K562 (cell line): ENCODE results near the gene C22orf31. TPM values are rescaled to one million over a fixed set of nuclear protein-coding genes. Genes with fewer than 3 reads are reported as not detected.

Experiments
- ATAC-seq: fragments of 200-7000 bp; cut with Tn5 transposase; 3 replicates; pipeline ENCODE4 v1.9.1; 2020; ENCODE audit warnings: moderate library complexity
- BruUV-seq: library from RNA; stranded (reverse); fragments of 400-500 nt; replicated peaks from 2 replicates; lab custom pipeline; 2021; lab: Mats Ljungman, UMichigan
- CTCF ChIA-PET: fragments of 300-600 bp; formaldehyde crosslinking; extraction: SDS; loops from one replicate; lab custom pipeline; 2021; ENCODE audit warnings: low intra/inter-chr PET ratio; lab: Yijun Ruan, JAX
- POLR2A ChIA-PET: fragments of 300-600, 350-650 bp; sonication (Branson Sonifier 250); formaldehyde crosslinking; extraction: SDS; loops from one replicate; lab custom pipeline; 2021; ENCODE audit warnings: antibody characterized with exemption, inconsistent platforms; lab: Yijun Ruan, JAX
- DNase-seq, 4 experiments: peaks; one replicate each; pipeline versions ENCODE4 v3.0.0 to v3.0.0-alpha.2; 2011 to 2018; ENCODE audit warnings: low spot score in 3 of 4, mixed read lengths in 3 of 4; ENCODE audit errors: extremely low read depth in 1 of 4
- FAIRE-seq: peaks from 2 replicates; lab custom pipeline; 2011; peaks lifted over from hg19 to GRCh38; lab: Jason Lieb, UNC
- H2AFZ ChIP-seq: 2 replicates; pipeline ENCODE4 v1.6.0; 2011; ENCODE audit warnings: low read depth, low read length, control low read depth, inconsistent platforms
- H3K27ac ChIP-seq: fragments of 200-600 bp; 3 replicates; pipeline ENCODE4 v1.8.0; 2011; ENCODE audit warnings: low read depth, mild to moderate bottlenecking, control low read depth, inconsistent platforms, low read length, moderate library complexity, mixed read lengths; ENCODE audit errors: extremely low read depth
- H3K27me3 ChIP-seq, 2 experiments: fragments of 300-600 bp in 1 of 2; 2 replicates in 1 of 2; 3 replicates in 1 of 2; pipeline versions ENCODE4 v1.6.0 to v1.8.0; 2011; ENCODE audit warnings: inconsistent platforms in 2 of 2, low read length in 2 of 2, mild to moderate bottlenecking in 1 of 2, mixed read lengths in 1 of 2, moderate library complexity in 1 of 2; ENCODE audit not compliant: control insufficient read depth in 2 of 2, insufficient read depth in 2 of 2
- H3K36me3 ChIP-seq: fragments of 300-600 bp; 3 replicates; pipeline ENCODE4 v1.8.0; 2011; ENCODE audit warnings: mild to moderate bottlenecking, low read length, inconsistent platforms; ENCODE audit not compliant: control insufficient read depth, insufficient read depth
- H3K4me1 ChIP-seq, 2 experiments: fragments of 200-600 bp in 1 of 2; replicated peaks in 1 of 2; 2 replicates in 1 of 2; 3 replicates in 1 of 2; pipeline versions ENCODE4 v1.5.1 to v1.8.0; 2011; ENCODE audit warnings: inconsistent platforms in 2 of 2, low read length in 2 of 2, mild to moderate bottlenecking in 1 of 2, mixed read lengths in 1 of 2, moderate library complexity in 1 of 2; ENCODE audit not compliant: control insufficient read depth in 2 of 2, insufficient read depth in 2 of 2
- H3K4me2 ChIP-seq: 2 replicates; pipeline ENCODE4 v1.6.1; 2011; ENCODE audit warnings: low read length, control low read depth, inconsistent platforms, mixed read lengths; ENCODE audit not compliant: insufficient read depth
- H3K4me3 ChIP-seq: fragments of 200-600 bp; sonication (generic), shearing (Covaris generic); 2 replicates; pipeline ENCODE4 v1.5.1; 2016; ENCODE audit warnings: control low read depth, inconsistent platforms
- H3K79me2 ChIP-seq: fragments of 200-600 bp; 3 replicates; pipeline ENCODE4 v1.8.0; 2011; ENCODE audit warnings: low read length, inconsistent platforms; ENCODE audit not compliant: control insufficient read depth, insufficient read depth
- H3K9ac ChIP-seq, 2 experiments: 2 replicates each; pipeline versions ENCODE4 v1.6.0 to v1.6.1; 2011; ENCODE audit warnings: low read depth in 2 of 2, low read length in 2 of 2, control low read depth in 1 of 2, inconsistent platforms in 1 of 2, mild to moderate bottlenecking in 1 of 2, mixed read lengths in 1 of 2; ENCODE audit not compliant: insufficient read depth in 1 of 2
- H3K9me1 ChIP-seq: one replicate; pipeline ENCODE4 v1.6.0; 2011; ENCODE audit warnings: inconsistent platforms, mild to moderate bottlenecking, low read length, moderate library complexity; ENCODE audit not compliant: control insufficient read depth, insufficient read depth
- H3K9me3 ChIP-seq: replicated peaks from 2 replicates; pipeline ENCODE4 v1.5.1; 2011; ENCODE audit warnings: low read depth, low read length, inconsistent platforms; ENCODE audit not compliant: control insufficient read depth, insufficient read depth
- H4K20me1 ChIP-seq: replicated peaks from 2 replicates; pipeline ENCODE4 v1.6.1; 2011; ENCODE audit warnings: low read length, inconsistent platforms, mixed read lengths; ENCODE audit not compliant: control insufficient read depth, insufficient read depth
- C11orf30 ChIP-seq: fragments of 450-650 bp; IDR thresholded peaks from 2 replicates; pipeline ENCODE4 v1.6.1; 2016; ENCODE audit warnings: low read depth, mild to moderate bottlenecking
- DPF2 ChIP-seq: fragments of 450-650 bp; IDR thresholded peaks from 2 replicates; pipeline ENCODE4 v1.6.1; 2016
- E2F6 ChIP-seq, 2 experiments: IDR thresholded peaks; 2 replicates each; pipeline ENCODE4 v1.6.1; 2011; ENCODE audit warnings: borderline replicate concordance in 1 of 2, control low read depth in 1 of 2, low read depth in 1 of 2, low read length in 1 of 2, mild to moderate bottlenecking in 1 of 2, mixed read lengths in 1 of 2, moderate library complexity in 1 of 2; ENCODE audit not compliant: insufficient read depth in 1 of 2, insufficient read length in 1 of 2, poor library complexity in 1 of 2, severe bottlenecking in 1 of 2; ENCODE audit errors: extremely low read depth in 1 of 2
- HMG20B ChIP-seq: fragments of 250-450 bp; sonication (Bioruptor Pico); IDR thresholded peaks from 2 replicates; pipeline ENCODE4 v1.5.0; 2021; ENCODE audit warnings: mild to moderate bottlenecking
- HMGXB4 ChIP-seq: sonication (generic); formaldehyde crosslinking; IDR thresholded peaks from 2 replicates; pipeline ENCODE4 v1.8.1; 2023; ENCODE audit warnings: mild to moderate bottlenecking, missing genetic modification reagents
- HSF4 ChIP-seq: fragments of 250-450 bp; sonication (Bioruptor Pico); IDR thresholded peaks from 2 replicates; pipeline ENCODE4 v2.1.2; 2022; ENCODE audit warnings: mild to moderate bottlenecking, moderate library complexity, borderline replicate concordance
- IRF2 ChIP-seq: sonication (generic); formaldehyde crosslinking; IDR thresholded peaks from 2 replicates; pipeline ENCODE4 v1.8.1; 2022; ENCODE audit warnings: mild to moderate bottlenecking, missing genetic modification reagents
- L3MBTL2 ChIP-seq: fragments of 450-650 bp; IDR thresholded peaks from 2 replicates; pipeline ENCODE4 v1.6.1; 2016; ENCODE audit warnings: mild to moderate bottlenecking, moderate library complexity
- MECOM ChIP-seq: fragments of 250-450 bp; sonication (Bioruptor Pico); IDR thresholded peaks from 2 replicates; pipeline ENCODE4 v1.8.0; 2022; ENCODE audit warnings: inconsistent platforms
- SAFB2 ChIP-seq: fragments of 200-400 bp; formaldehyde crosslinking; IDR thresholded peaks from 2 replicates; pipeline ENCODE4 v1.6.1; 2018; ENCODE audit warnings: borderline replicate concordance, low read length, low read depth, moderate library complexity; ENCODE audit not compliant: severe bottlenecking
- TBP ChIP-seq: optimal IDR thresholded peaks from 2 replicates; pipeline ENCODE3; 2011; ENCODE audit warnings: low read depth, low read length, improper control_type of control experiment
- THAP7 ChIP-seq: fragments of 250-450 bp; sonication (Bioruptor Pico); IDR thresholded peaks from 2 replicates; pipeline ENCODE4 v1.5.0; 2021
- ZNF253 ChIP-seq: fragments of 250-450 bp; sonication (Bioruptor Pico); conservative IDR thresholded peaks from 2 replicates; pipeline ENCODE4 v1.6.1; 2021; ENCODE audit warnings: mild to moderate bottlenecking
- WGBS: fragments of 100-300 bp; shearing (Covaris generic); methylation state at CpG from one replicate; pipeline ENCODE4 v1.1.6; 2016; ENCODE audit warnings: low coverage, mixed read lengths; ENCODE audit not compliant: insufficient coverage; ENCODE audit errors: missing lambda C conversion rate; 5-methylcytosine and 5-hydroxymethylcytosine counted together
- in situ Hi-C: fragments of 300-500 bp; cut with MboI; formaldehyde crosslinking; loops from 4 replicates; pipeline ENCODE4 v1.15.0; 2018; ENCODE audit warnings: inconsistent platforms, mixed read lengths
- intact Hi-C: fragments of 100-400 bp; cut with micrococcal nuclease; formaldehyde crosslinking; loops from 2 replicates; pipeline ENCODE4 v1.14.2; 2022
- polyA plus RNA-seq, 8 experiments: library from polyadenylated mRNA; depleted of rRNA in 4 of 8; stranded (reverse) in 5 of 8; unstranded in 3 of 8; fragments of >200 nt; fragmentation: Nextera tagmentation in 2 of 8; fragmentation: Illumina TruSeq in 1 of 8; extraction: Ambion mirVana in 2 of 8; extraction: Trizol in 1 of 8; gene quantifications; 2 replicates each; pipeline versions ENCODE4 v1.2.1 to v1.2.3, GENCODE V29; 2011 to 2014; ENCODE audit warnings: inconsistent platforms in 1 of 8, missing spikeins in 1 of 8
- total RNA-seq, 7 experiments: library from RNA; depleted of rRNA in 6 of 7; stranded (reverse); fragments of >200 nt in 6 of 7; fragmentation: Illumina TruSeq in 2 of 7; extraction: Trizol in 2 of 7; gene quantifications; 2 replicates each; pipeline versions ENCODE4 v1.2.1 to v1.2.3, GENCODE V29; 2011 to 2021; ENCODE audit warnings: low replicate concordance in 1 of 7
- TF ChIP-seq, protein P1 (sequence below), 2 experiments: fragments of 250-450 bp in 1 of 2; fragments of 450-650 bp in 1 of 2; sonication (Bioruptor Pico) in 1 of 2; IDR thresholded peaks; 2 replicates each; pipeline versions ENCODE4 v1.6.1 to v1.8.0; 2016 to 2021; ENCODE audit warnings: mild to moderate bottlenecking in 2 of 2, moderate library complexity in 2 of 2, missing compliant biosample characterization in 1 of 2, missing genetic modification characterization in 1 of 2

Gene C22orf31
- total and polyA plus RNA-seq, 9 of the 15 experiments (the other 6 are each of a cell fraction or from before 2014, with no cell fraction given), result not detected

- TF ChIP-seq E2F6 (IDR thresholded peaks at IDR 0.05; ENCODE audit: borderline replicate concordance in 1 of 2, extremely low read depth in 1 of 2, insufficient read depth in 1 of 2, insufficient read length in 1 of 2, low read depth in 1 of 2, low read length in 1 of 2, poor library complexity in 1 of 2, severe bottlenecking in 1 of 2) (peak; percentile 17), DPF2 (peak; percentile 49; the same call in 1 of the 2 replicates), C11orf30 (peak; percentile 64)
These were observed 11.9 kb downstream of the C22orf31 start (continued) for GRCh38 chr22:29049655-29050263.

DNA sequence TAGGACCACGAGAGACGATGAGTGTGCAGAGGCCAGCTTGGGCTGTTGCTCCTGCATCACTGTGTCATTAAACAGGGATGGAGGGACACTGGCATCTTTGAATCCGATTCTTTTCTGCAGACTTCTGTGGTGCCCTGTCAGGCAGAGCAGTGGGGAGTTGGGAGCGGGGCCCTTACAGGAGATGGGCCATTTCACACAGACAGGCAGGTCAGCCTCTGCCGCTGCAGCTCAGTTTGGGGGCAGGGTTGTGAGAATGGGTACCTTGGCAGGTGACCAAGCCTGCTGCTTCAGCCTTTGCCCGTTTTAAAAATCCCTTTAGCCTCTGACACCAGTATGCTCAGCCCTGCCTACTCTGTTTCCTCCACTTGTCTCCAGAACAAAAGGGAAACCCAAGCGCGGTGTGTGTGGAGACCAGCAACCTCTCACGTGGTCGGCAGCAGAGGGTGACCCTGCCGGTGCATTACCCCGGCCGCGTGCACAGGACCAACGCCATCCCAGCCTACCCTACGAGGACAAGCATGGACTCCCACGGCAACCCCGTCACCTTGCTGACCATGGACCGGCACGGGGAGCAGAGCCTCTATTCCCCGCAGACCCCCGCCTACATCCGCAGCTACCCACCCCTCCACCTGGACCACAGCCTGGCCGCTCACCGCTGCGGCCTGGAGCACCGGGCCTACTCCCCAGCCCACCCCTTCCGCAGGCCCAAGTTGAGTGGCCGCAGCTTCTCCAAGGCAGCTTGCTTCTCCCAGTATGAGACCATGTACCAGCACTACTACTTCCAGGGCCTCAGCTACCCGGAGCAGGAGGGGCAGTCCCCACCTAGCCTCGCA is 12.6 kb downstream of the C22orf31 start:
- peaks cover 42% of the 10 kb centered on the region; the same call in 2 of the 3 replicates for H3K36me3 ChIP-seq
- 94% methylated on average over 13 of the region's 31 CpGs for WGBS
- no peaks in the 10 kb centered on the region for H3K79me2 ChIP-seq
- H3K27ac ChIP-seq, result peak overlapping the region; percentile 62; the same call in 2 of the 3 replicates
- in situ Hi-C loops (no loop called here), intact Hi-C loops (no loop called here)
- DNase-seq, result no peak
- H3K9me1 ChIP-seq, result no peaks in the 10 kb centered on the region
- no TSS peak for BruUV-seq
- ChIA-PET CTCF (no interaction called here), POLR2A (interaction anchor here (0.7 to 1.4 kb wide), 4 partner anchors 8 to 198 kb away, joined by 3 to 7 read pairs (median 4); no protein-coding TSS in a partner anchor)
- ATAC-seq, result no peak
- H2AFZ ChIP-seq, result 0 out of 2 replicates have a peak overlapping the region, but pooled peaks have one; percentile 82
- H3K9ac ChIP-seq, result peak overlapping the region in 1 of 2 experiments; percentile 83; a peak in 2 of 4 replicates
- H4K20me1 ChIP-seq, result no peaks in the 10 kb centered on the region
- no peak overlapping the region for H3K4me3 ChIP-seq
- no peaks in the 10 kb centered on the region for H3K9me3 ChIP-seq
- no peak overlapping the region for H3K4me2 ChIP-seq
- no peak for FAIRE-seq
- H3K4me1 ChIP-seq, result peaks cover 4 to 19% of the 10 kb centered on the region in 2 experiments; a peak in 3 of 5 replicates
- H3K27me3 ChIP-seq, result no peaks in the 10 kb centered on the region
- TF ChIP-seq MECOM (CRISPR knock-in tag) (no peak), SAFB2 (no peak), TBP (no peak), HSF4 (CRISPR knock-in tag) (no peak), ZNF253 (CRISPR knock-in tag) (no peak), HMGXB4 (CRISPR knock-in tag) (no peak), L3MBTL2 (no peak), HMG20B (CRISPR knock-in tag) (no peak), IRF2 (no peak), THAP7 (CRISPR knock-in tag) (no peak)
- TF ChIP-seq, protein P1, sequence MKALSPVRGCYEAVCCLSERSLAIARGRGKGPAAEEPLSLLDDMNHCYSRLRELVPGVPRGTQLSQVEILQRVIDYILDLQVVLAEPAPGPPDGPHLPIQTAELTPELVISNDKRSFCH (CRISPR knock-in tag; IDR thresholded peaks at IDR 0.05), result no peak
- TF ChIP-seq, protein P1 (tag; IDR thresholded peaks at IDR 0.05), result no peak
